Astrocyte of the cerebellum (primary cell): ENCODE results near the gene MEIS2.
A peak's percentile ranks its signal among the peaks of the same experiment; 100 is the strongest.

Experiments used
- DNase-seq: peaks from one replicate; pipeline ENCODE4 v3.0.0-alpha.2; 2011; ENCODE audit warnings: low read depth
- H3K4me3 ChIP-seq: 2 replicates; pipeline ENCODE4 v1.5.1; 2011; ENCODE audit warnings: mild to moderate bottlenecking, low read depth, low read length, moderate library complexity
- in situ Hi-C: cut with HindIII; loops from 2 replicates; pipeline ENCODE4 v1.10.0; 2017; ENCODE audit warnings: low sequenced_read_pairs
- TF ChIP-seq, protein P1 (sequence below): IDR thresholded peaks from 2 replicates; pipeline ENCODE4 v1.5.1; 2012; ENCODE audit warnings: low read length, low read depth, moderate library complexity, mild to moderate bottlenecking; ENCODE audit errors: missing control alignments

Gene MEIS2

DNA sequence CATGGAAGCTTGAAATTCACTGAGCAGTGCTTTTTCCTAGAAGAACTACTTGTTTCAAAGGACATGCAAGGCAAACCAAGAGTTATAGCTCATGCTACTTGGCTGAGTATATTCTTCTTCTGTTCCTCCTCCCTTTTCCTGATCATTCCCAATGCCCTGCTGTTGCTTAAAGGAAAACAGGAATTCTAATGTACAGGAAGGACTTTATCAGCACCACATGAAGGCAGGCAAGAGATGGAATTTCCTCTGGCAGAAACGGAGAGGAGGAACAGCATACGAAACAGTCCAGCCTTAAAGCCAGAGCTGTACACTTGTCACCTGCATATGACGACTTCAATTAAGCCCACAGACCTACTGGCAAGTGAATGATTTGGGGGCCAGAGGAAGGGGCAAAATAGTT is 15.7 kb downstream of the MEIS2 start:
- DNase-seq = no peak
- TF ChIP-seq, protein P1, sequence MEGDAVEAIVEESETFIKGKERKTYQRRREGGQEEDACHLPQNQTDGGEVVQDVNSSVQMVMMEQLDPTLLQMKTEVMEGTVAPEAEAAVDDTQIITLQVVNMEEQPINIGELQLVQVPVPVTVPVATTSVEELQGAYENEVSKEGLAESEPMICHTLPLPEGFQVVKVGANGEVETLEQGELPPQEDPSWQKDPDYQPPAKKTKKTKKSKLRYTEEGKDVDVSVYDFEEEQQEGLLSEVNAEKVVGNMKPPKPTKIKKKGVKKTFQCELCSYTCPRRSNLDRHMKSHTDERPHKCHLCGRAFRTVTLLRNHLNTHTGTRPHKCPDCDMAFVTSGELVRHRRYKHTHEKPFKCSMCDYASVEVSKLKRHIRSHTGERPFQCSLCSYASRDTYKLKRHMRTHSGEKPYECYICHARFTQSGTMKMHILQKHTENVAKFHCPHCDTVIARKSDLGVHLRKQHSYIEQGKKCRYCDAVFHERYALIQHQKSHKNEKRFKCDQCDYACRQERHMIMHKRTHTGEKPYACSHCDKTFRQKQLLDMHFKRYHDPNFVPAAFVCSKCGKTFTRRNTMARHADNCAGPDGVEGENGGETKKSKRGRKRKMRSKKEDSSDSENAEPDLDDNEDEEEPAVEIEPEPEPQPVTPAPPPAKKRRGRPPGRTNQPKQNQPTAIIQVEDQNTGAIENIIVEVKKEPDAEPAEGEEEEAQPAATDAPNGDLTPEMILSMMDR = no peak
- no peak overlapping the region for H3K4me3 ChIP-seq
- in situ Hi-C loops = no loop called here

DNA sequence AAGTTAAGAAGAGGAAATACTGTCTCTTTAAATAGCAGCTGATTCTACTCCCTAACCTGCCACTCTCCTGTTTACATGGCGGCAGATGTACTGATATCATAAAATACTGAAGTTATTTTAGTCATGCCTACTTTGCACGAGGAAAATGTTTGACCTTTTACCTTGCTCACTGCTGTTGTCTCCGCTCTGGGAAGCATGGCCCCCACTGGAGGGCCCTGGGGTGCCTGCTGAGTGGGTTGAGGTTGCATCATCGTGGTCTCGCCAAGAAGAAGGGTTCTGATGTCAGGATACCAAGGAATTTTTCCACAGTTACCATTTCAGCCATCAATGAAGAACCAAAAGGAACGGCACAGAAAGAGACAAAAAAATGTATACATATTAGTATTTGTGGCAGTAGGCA is 16.7 kb downstream of the MEIS2 start:
- DNase-seq = no peak
- in situ Hi-C loops = no loop called here
- TF ChIP-seq, protein P1 = no peak
- H3K4me3 ChIP-seq = no peak overlapping the region

DNA sequence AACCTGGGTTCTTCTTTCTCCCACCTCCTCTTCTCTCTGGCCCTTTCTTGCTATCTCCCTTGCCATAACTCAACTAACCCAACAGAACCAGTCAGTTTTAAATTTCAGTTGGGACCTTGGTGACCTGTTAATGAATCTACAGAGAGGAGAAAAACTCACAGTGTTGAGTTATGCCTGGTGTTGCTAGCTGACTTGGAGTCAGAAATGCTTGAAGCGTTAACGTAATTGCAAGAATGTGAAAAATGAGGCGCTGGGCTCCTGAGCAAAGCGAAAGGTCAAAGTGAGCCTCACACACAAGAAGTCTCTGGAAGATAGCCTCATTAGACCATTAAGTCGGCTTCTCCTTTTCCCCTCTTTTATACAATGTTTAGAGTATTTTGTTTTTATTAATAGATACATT is 18.4 kb downstream of the MEIS2 start:
- no peak overlapping the region for H3K4me3 ChIP-seq
- DNase-seq = no peak
- TF ChIP-seq, protein P1 = no peak
- in situ Hi-C loops = no loop called here

DNA sequence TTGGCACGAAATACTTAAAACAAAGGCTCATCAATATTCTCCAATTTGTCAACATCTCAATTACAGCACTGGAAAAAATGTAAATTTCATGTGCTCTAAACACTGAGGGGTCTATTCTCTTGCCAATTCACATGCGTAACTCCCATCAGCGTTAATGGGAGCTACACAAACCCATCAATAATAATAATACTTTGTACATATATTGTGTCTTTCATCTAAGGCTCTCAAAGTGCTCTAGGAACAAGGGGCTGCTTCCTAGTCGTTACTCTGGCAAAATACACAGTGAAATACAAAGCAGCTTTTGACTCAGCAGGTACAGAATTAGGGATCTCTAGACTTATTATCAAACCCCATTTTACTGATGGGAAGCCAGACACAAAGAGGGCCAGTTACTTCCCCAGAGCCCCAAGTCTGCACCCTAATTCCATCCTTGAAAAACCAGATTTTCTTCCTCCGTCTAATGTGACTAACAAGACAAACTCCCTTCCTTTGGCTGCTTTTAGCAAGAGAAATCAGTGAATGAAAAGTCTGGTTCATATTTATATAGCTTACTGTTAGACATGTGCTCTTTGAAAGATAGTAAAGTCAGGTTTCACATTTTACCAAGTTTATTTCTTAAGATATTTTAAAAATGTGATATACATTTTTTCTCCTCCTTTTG is 20.0 kb downstream of the MEIS2 start:
- in situ Hi-C loops = no loop called here
- TF ChIP-seq, protein P1 = no peak
- no peak overlapping the region for H3K4me3 ChIP-seq
- DNase-seq = no peak

DNA sequence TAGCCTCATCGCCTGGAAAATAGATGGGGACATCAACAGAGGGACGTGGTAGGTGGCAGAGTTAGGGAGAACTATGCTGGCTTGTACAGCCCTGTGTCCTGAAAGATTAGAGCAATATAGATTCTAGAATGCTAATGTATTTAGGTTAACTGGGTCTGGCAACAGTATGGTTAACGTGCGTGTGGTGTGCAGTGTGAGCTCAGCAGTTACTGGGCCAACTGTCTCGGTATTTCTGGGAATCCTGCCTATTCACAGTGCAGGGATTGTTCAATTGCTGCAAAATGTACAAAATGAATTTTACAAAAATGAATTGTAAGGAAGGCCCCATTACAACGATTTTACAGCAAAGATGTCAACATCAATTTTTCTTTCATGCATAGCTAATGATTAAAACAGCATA is 20.6 kb downstream of the MEIS2 start:
- peak; percentile 80 for DNase-seq
- in situ Hi-C loops = no loop called here
- no peak overlapping the region for H3K4me3 ChIP-seq
- TF ChIP-seq, protein P1 = no peak

DNA sequence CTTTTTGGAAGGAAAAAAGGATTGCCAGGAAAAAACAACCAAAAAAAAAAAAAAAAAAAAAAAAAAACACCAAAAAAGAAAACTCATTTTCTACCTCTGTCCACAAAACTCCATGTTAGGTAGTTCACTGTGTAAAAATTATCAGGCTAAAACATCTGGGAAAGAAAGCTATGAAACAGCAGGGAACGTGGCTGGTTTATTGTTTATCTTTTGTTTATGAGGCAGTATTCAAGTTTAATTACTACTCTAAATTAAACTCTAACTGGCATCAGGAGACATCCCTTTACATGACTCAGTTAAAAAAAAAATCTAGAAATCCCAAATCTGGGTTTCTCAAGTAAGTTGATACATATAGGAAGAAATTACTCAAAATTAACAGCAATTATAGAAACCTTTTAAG is 21.8 kb downstream of the MEIS2 start:
- H3K4me3 ChIP-seq = no peak overlapping the region
- TF ChIP-seq, protein P1 = no peak
- DNase-seq = no peak
- in situ Hi-C loops = no loop called here
